Activated CD4-positive, CD25-positive, alpha-beta regulatory T cell (primary cell): ENCODE measurements around the gene OSM.

Experiments
- DNase-seq, 4 experiments: peaks; one replicate each; lab custom pipeline; 2025; lab: John Stamatoyannopoulos, UW

OSM gene

GRCh38 chr22:30297991-30298701 is 31.5 kb upstream of the OSM start:
- DNase-seq: no peak

DNA sequence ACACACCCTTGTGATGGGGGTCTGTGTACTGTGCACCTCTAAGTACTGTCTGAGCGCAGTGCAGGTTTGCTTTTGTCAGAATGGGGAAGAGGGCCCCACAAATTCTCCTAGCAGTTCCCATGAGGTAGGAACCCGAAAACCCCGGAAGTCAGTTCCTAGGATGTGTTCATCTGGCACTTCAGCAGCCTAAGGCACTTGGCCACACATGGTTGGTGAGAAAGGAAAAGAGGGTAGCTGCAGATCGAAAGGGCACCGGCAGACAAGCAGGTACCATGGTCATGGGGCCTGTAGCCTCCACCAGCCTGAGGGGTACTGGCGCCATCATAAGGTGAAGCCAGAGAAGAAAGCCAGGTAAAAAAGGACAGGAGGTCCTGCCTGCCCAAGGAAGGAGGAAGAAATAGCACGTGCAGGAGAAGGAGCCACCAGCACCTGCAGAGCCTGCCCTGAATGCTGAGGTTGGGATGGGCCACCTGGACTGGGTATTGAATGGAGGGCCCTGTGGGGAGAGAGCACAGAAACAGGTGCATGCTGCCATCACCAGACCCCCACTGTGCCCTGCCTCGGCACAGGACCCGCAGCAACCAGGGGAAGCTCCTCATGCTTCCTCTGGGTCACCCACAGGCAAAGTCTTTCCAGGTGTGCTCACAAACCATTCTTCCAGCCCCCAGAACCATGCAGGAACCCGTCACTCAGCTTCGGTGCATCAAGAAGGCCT is 30.8 kb upstream of the OSM start:
- no peak for DNase-seq

GRCh38 chr22:30296833-30297232 is 30.2 kb upstream of the OSM start:
- DNase-seq: no peak

GRCh38 chr22:30296324-30296723 is 29.7 kb upstream of the OSM start:
- DNase-seq: no peak

DNA sequence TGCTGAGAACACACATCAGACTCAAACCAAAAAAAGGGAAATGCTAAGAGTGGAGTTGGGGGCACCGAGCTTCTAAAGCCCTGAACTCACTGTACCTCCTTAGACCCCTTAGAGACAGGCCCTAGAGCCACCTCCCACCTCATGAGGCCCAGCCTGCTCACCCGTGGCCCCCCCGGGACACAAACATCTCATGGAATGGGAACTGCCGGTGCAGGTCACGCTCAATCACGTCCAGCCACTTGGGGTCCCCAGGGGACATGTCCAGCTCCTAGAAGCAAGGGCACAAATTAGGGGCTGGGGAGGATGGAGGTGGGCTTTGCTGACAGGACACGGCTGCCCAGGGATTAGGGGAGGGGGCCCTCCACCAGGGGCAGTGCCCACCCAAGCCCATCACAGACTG is 28.9 kb upstream of the OSM start:
- DNase-seq: no peak

GRCh38 chr22:30294830-30295229 is 28.2 kb upstream of the OSM start:
- no peak for DNase-seq

GRCh38 chr22:30294066-30294465 is 27.4 kb upstream of the OSM start:
- no peak for DNase-seq

DNA sequence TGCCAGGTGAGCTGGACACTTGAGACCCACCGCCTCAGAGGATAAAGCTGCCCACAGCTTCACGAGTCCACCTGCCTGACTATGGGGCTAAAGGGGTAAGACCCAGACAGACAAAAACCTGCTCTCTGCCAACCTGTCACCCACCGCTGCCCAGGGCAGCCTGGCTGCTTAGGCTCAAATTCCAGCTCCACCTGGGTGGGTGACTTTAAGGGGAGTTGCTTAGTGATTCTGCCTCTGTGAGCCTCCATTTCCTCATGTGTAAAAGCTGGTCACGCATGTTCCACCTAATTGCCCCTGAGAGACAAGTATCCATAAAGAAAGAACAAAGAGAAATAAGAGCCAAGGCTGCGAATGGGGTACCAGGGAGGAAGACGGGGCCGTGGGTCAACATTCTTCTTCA is 26.4 kb upstream of the OSM start:
- no peak for DNase-seq

GRCh38 chr22:30292069-30292970 is 25.7 kb upstream of the OSM start:
- DNase-seq: no peak

GRCh38 chr22:30291058-30291892 is 24.6 kb upstream of the OSM start:
- no peak for DNase-seq

DNA sequence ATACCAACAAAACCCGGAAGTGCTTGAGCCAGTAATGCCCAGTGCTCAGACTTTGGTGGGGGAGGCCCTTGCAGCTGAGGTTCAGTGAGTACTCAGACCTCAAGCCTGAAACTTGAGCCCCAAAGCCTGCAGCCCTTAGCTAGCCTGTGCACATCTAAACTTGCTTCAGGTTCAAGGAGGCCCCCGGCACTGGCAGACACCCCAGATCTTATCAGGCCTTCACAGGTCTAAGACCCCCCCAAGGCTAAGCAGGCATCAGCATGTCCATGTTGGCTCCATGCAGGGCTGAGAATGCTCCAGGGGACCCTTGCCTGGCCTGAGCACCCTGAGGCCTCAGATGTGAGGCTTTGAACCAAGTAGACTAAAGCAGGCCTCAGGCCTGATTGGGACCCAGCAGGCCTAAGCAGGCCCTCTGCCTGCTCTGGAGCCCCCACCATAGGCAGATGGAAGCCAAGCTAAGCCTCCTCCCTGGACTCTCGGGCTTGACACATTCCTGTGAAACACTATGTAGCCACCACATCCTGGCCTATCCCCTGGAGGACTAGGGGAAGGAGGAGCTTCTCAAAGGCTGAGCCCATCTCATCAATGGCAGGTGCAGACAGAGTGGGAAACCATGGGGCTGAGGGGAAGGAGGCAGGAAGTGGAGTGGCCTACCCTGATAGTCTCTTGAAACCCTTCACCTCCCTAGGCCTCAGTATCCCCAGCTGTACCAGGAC is 23.8 kb upstream of the OSM start:
- DNase-seq: no peak

- no peak for DNase-seq
Observed at GRCh38 chr22:30289980-30290313, 23.3 kb upstream of the OSM start.

GRCh38 chr22:30289141-30289979 is 22.7 kb upstream of the OSM start, which contains the start of gene CASTOR1:
TSS of gene CASTOR1 (minus strand) at chr22:30289505. CDS start at chr22:30289497, 8 bp downstream.
- DNase-seq: peak; percentile 68 to 83 (median 78)

DNA sequence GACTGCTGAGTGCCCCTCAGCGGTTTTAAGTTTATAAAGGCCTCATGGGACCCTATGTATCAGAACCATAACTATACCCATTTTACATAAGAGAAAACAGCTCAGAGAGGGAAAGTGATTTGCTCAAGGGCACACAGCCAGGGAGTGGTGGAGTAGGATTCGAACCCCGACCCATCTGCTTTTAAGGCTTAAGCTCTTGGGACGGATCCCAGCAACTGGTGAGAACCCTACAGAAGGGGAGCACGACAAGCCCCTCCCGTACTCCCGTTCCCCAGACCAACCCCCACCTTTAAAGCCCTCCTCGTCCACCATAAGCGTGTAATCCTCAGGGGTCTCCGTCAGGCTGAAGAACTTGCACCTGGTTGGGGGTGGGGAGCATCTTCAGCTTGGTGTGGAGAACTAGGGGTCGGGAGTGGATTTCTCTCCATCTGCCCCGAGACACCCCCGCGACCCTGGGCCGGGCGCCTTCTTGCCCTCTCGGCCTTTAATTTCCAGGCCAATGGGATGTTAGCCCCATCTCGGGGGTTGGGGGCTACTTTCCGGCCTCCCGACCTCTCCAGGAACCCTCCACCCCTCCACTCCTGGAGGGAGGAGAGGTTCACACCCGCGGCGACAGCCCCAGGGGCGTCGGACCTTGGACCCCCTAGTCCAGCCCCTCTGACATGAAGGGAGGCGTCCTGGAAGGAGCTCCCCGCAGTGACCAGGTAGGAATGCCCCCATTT is 21.9 kb upstream of the OSM start:
- DNase-seq: no peak

DNA sequence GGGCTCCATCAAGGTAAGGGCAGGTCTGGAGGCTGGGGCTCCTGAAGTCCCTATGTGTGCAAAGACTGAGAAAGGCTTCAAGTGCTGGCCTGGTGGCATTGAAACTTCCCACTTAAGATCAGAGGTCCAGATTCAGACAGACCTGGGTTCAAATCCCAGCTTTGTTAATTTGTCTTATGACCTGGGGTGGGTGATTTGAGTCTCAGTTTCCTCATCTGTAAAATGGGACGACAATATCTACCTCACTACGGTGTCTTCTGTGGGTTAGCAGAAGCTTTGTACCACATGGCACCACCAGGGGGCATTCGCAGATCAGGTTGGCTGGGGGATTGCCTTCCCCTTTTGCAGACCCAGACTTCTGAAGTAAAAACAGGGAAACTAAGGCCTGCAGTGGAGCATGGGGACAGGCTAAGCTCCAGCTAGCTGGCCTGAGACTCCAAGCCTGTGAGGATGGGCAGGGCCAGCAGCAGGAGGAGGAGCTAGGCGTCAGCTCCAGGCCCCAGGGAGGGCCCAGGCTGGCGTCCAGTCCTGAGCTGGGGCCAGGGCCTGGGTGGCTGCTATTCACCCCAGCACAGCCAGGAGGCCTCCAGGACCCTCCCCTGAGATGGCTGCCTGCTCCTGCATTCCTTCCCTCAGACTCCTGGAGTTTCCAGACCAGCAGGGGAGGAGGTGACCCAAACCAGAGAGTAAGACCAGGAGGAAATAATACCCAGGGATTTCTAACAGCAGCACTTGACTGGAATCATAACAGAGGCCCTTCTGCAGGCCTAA is 21.2 kb upstream of the OSM start:
- peak; percentile 77 to 85 (median 78) for DNase-seq

DNA sequence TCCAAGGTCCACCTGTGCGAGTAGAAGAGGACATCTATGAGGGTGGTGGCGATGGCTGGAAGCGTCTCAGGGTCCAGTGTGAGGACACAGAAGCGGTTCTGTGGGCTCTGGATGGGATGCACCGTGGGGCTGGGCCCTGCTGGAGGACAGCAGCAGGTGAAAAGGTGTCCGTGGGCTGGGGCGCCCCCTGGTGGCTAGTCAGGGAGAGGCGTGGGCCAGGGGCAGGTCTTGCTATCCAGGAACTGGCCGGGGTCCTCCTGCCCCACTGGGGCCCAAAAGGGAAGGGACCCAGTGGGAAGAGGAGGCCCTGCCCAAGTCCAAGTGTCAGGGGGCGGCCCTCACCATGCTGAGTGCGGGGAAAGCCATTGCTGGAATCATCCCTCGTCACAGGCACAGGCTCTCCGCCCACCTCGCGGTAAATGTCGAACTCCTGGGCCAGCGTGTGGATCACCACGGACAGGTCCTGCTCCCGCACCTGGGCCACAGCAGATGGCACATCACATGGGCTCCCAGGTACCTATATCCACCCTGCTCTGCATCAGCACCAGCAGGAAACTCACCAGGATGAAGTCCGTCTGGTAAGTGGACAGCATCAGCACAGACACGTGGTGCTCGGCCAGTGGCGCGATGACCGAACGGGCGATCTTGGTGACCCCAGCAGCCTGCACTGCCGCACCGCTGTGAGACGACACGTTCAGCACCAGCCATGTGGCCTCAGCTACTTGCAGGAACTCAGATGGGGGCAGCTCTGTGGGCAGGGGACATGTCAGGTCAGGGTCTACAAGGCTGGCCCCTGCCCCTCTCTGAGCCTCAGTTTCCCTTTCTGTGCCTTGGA is 20.4 kb upstream of the OSM start:
- DNase-seq: peak; percentile 72 to 90 (median 82)

- DNase-seq: no peak
Observed at GRCh38 chr22:30286331-30286730, 19.7 kb upstream of the OSM start.

DNA sequence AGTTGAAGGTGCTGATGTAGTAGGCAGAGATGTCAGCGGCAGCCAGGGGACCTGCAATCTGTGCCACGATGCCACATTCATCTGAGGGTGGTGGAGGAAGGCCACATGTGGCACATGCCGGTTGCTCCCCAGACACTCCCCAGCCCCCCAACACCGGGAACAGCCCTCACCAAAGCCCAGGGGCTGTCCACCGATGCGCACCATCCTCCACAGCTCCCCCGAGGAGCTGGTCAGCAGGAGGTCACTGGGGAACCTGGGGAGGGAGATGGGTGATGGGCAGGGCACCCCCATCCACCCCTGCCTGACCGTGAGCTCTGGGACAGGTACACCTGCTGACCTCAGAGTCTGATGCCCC is 19.2 kb upstream of the OSM start:
- DNase-seq: no peak
